Measurements from ENCODE around the gene STARD5. TPM values are rescaled to one million over a fixed set of nuclear protein-coding genes. Genes with fewer than 3 reads are reported as not detected.

Gene STARD5
- total RNA-seq, 1 experiment from 2014 or later: 3.4 TPM

DNA sequence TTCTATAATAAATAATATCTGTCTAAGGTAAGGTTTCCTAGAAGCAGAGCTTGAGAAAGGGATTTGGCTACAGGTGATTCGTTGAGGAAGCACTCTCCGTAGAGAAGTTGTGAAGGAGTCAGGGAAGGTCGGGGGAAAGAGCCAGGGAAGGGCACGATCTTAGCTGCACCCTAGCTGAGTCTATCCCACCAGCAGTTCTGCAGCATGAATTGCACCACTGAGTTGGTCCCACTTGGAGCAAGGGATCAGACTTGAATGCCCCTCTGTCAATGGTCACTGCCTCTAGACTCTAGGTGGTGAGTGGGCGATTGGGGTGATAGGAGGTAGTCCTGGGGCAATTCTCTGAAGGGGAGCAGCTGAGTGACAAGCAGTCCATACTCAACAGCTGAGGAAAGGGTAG is 36.5 kb upstream of the STARD5 start:
- Mint-ChIP-seq H3K27me3 (ENCODE audit: insufficient read depth, unreplicated experiment) (no peaks in the 10 kb centered on the region), H3K36me3 (ENCODE audit: insufficient read depth, unreplicated experiment) (no peaks in the 10 kb centered on the region), H3K4me1 (ENCODE audit: insufficient read depth, unreplicated experiment) (peaks cover 6% of the 10 kb centered on the region), H3K27ac (ENCODE audit: low read depth, unreplicated experiment) (no peak overlapping the region), H3K4me3 (ENCODE audit: unreplicated experiment) (no peak overlapping the region), H3K9me3 (ENCODE audit: unreplicated experiment) (no peaks in the 10 kb centered on the region)
- CTCF ChIA-PET: interaction anchor here (0.8 to 0.9 kb wide), 2 partner anchors 25 to 95 kb away, joined by 4 to 5 read pairs; no protein-coding TSS in a partner anchor
- POLR2A ChIA-PET: no interaction called here
- TF ChIP-seq, protein P1, sequence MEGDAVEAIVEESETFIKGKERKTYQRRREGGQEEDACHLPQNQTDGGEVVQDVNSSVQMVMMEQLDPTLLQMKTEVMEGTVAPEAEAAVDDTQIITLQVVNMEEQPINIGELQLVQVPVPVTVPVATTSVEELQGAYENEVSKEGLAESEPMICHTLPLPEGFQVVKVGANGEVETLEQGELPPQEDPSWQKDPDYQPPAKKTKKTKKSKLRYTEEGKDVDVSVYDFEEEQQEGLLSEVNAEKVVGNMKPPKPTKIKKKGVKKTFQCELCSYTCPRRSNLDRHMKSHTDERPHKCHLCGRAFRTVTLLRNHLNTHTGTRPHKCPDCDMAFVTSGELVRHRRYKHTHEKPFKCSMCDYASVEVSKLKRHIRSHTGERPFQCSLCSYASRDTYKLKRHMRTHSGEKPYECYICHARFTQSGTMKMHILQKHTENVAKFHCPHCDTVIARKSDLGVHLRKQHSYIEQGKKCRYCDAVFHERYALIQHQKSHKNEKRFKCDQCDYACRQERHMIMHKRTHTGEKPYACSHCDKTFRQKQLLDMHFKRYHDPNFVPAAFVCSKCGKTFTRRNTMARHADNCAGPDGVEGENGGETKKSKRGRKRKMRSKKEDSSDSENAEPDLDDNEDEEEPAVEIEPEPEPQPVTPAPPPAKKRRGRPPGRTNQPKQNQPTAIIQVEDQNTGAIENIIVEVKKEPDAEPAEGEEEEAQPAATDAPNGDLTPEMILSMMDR (IDR thresholded peaks at IDR 0.05; ENCODE audit: unreplicated experiment): no peak
- DNase-seq (ENCODE audit: unreplicated experiment): no peak
- BruUV-seq (replicated peaks): no TSS peak
- intact Hi-C loops (cut with micrococcal nuclease): no loop called here

DNA sequence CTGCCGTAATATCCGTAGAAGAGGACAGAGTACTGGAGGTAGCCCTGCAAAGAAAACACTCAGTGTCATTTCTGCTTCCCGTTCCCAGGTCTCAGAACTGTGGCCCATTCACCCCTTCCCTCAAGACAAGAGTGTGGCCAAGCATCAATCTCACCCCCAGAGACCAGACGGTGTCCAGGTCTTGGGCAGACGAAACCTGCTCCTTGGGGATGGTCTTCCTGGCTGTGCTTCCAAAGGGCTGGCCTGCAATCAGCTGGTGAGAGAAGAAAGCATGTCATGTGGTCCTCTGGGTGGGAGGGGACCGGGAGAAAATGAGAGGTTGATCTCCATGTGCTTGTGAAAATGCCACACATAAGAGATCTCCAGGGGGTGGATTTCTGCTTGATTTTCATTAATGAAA is 34.3 kb upstream of the STARD5 start:
- TF ChIP-seq, protein P1 (IDR thresholded peaks at IDR 0.05; ENCODE audit: unreplicated experiment): no peak
- Mint-ChIP-seq H3K27me3 (ENCODE audit: insufficient read depth, unreplicated experiment) (no peaks in the 10 kb centered on the region), H3K27ac (ENCODE audit: low read depth, unreplicated experiment) (no peak overlapping the region), H3K4me3 (ENCODE audit: unreplicated experiment) (no peak overlapping the region), H3K9me3 (ENCODE audit: unreplicated experiment) (no peaks in the 10 kb centered on the region), H3K4me1 (ENCODE audit: insufficient read depth, unreplicated experiment) (peaks cover 6% of the 10 kb centered on the region), H3K36me3 (ENCODE audit: insufficient read depth, unreplicated experiment) (no peaks in the 10 kb centered on the region)
- POLR2A ChIA-PET: no interaction called here
- CTCF ChIA-PET: interaction anchor here (1.5 to 3.6 kb wide), 2 partner anchors 9 to 42 kb away, joined by 3 to 14 read pairs; no protein-coding TSS in a partner anchor
- BruUV-seq (replicated peaks): no TSS peak
- intact Hi-C loops (cut with micrococcal nuclease): no loop called here
- no peak for DNase-seq (ENCODE audit: unreplicated experiment)

DNA sequence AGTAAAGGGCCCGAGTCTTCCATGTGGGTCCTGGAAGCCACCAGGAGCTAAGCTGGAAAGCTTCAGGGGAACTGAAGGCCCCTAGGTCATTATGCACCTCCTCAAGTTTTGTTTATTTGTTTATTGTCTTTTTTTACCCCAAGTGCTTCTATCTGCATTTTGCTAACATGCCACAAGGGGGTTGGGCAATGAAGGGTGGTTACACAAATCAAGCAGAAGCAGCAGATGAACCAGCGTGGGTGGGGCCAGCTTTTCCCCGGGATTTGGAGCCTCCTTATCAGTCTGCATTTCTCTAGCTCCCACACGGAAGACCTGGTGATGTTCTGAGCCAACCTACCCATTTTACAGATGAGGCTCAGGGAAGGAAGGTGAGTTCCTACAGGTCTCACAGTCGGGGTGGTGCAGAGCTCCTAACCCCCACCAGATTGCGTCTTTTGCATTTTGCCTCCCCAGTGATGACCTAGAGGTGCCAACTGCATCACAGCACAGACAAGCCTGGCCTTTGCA is 33.3 kb upstream of the STARD5 start:
- no peaks in the 10 kb centered on the region for H3K9me3 Mint-ChIP-seq (ENCODE audit: unreplicated experiment)
- no TSS peak for BruUV-seq (replicated peaks)

GRCh38 chr15:81356252-81356651 is 32.3 kb upstream of the STARD5 start:
- DNase-seq (ENCODE audit: unreplicated experiment): no peak
- H3K27ac Mint-ChIP-seq (ENCODE audit: low read depth, unreplicated experiment): no peak overlapping the region
- H3K36me3 Mint-ChIP-seq (ENCODE audit: insufficient read depth, unreplicated experiment): no peaks in the 10 kb centered on the region
- intact Hi-C loops (cut with micrococcal nuclease): no loop called here
- H3K9me3 Mint-ChIP-seq (ENCODE audit: unreplicated experiment): no peaks in the 10 kb centered on the region
- ChIA-PET POLR2A (interaction anchor here (0.7 to 0.9 kb wide), 2 partner anchors 17 to 53 kb away, joined by 3 read pairs; no protein-coding TSS in a partner anchor), CTCF (interaction anchor here (0.6 to 3.6 kb wide), 5 partner anchors 15 to 142 kb away, joined by 3 to 14 read pairs (median 3); no protein-coding TSS in a partner anchor)
- H3K27me3 Mint-ChIP-seq (ENCODE audit: insufficient read depth, unreplicated experiment): no peaks in the 10 kb centered on the region
- BruUV-seq (replicated peaks): no TSS peak
- TF ChIP-seq, protein P1 (IDR thresholded peaks at IDR 0.05; ENCODE audit: unreplicated experiment): no peak
- H3K4me3 Mint-ChIP-seq (ENCODE audit: unreplicated experiment): no peak overlapping the region
- peaks cover 6% of the 10 kb centered on the region for H3K4me1 Mint-ChIP-seq (ENCODE audit: insufficient read depth, unreplicated experiment)

More for the DNA sequence above, 33.3 kb upstream of the STARD5 start:
- DNase-seq (ENCODE audit: unreplicated experiment): peak; percentile 11
- H3K36me3 Mint-ChIP-seq (ENCODE audit: insufficient read depth, unreplicated experiment): no peaks in the 10 kb centered on the region
- H3K27ac Mint-ChIP-seq (ENCODE audit: low read depth, unreplicated experiment): no peak overlapping the region
- no peaks in the 10 kb centered on the region for H3K27me3 Mint-ChIP-seq (ENCODE audit: insufficient read depth, unreplicated experiment)
- ChIA-PET POLR2A (no interaction called here), CTCF (interaction anchor here (0.6 to 3.6 kb wide), 6 partner anchors 8 to 143 kb away, joined by 3 to 14 read pairs (median 4); no protein-coding TSS in a partner anchor)
- no peak overlapping the region for H3K4me3 Mint-ChIP-seq (ENCODE audit: unreplicated experiment)
- intact Hi-C loops (cut with micrococcal nuclease): no loop called here
- TF ChIP-seq, protein P1 (IDR thresholded peaks at IDR 0.05; ENCODE audit: unreplicated experiment): no peak
- peaks cover 6% of the 10 kb centered on the region for H3K4me1 Mint-ChIP-seq (ENCODE audit: insufficient read depth, unreplicated experiment)
